Kidney (tissue), 14 donors: ENCODE results near the gene KCNH2. TPM values are rescaled to one million over a fixed set of nuclear protein-coding genes. Genes with fewer than 3 reads are reported as not detected.
A peak's percentile ranks its signal among the peaks of the same experiment; 100 is the strongest.

ENCODE experiments used
- DNase-seq, 5 donors: peaks; one replicate each; pipeline ENCODE4 v3.0.0-alpha.2; 2013 to 2020
- FAIRE-seq: peaks from 2 replicates; lab custom pipeline; 2012; peaks lifted over from hg19 to GRCh38; lab: Jason Lieb, UNC
- H3K27ac ChIP-seq, 2 donors: one replicate each; pipeline ENCODE4 v1.7.0; 2013; ENCODE audit warnings: low read depth in 2 of 2, low read length in 2 of 2, inconsistent platforms in 1 of 2
- H3K27me3 ChIP-seq: one replicate; pipeline ENCODE4 v1.7.1; 2013; ENCODE audit warnings: low read length, inconsistent platforms; ENCODE audit not compliant: control insufficient read depth, insufficient read depth
- H3K36me3 ChIP-seq, 3 donors: one replicate each; pipeline versions ENCODE4 v1.7.0 to v1.7.1; 2013; ENCODE audit warnings: low read length in 3 of 3, control low read depth in 1 of 3, inconsistent platforms in 1 of 3; ENCODE audit not compliant: insufficient read depth in 3 of 3, control insufficient read depth in 2 of 3
- H3K4me1 ChIP-seq, 3 donors: one replicate each; pipeline versions ENCODE4 v1.7.0 to v1.7.1; 2013; ENCODE audit warnings: low read length in 3 of 3, inconsistent platforms in 1 of 3, low read depth in 1 of 3; ENCODE audit not compliant: control insufficient read depth in 2 of 3, insufficient read depth in 2 of 3
- H3K4me3 ChIP-seq, 3 donors: one replicate each; pipeline versions ENCODE4 v1.7.0 to v1.8.1; 2013; ENCODE audit warnings: low read length in 3 of 3, control low read depth in 1 of 3, inconsistent platforms in 1 of 3
- H3K9ac ChIP-seq, 3 donors: one replicate each; pipeline versions ENCODE4 v1.7.0 to v1.7.1; 2013; ENCODE audit warnings: low read length in 3 of 3, control low read depth in 1 of 3, inconsistent platforms in 1 of 3
- H3K9me3 ChIP-seq, 3 donors: one replicate each; pipeline versions ENCODE4 v1.7.0 to v1.7.1; 2013; ENCODE audit warnings: low read length in 3 of 3, control low read depth in 1 of 3, inconsistent platforms in 1 of 3; ENCODE audit not compliant: control insufficient read depth in 2 of 3, insufficient read depth in 1 of 3
- CTCF ChIP-seq: IDR thresholded peaks from 3 replicates; pipeline ENCODE4 v1.5.1; 2012; ENCODE audit warnings: mild to moderate bottlenecking, moderate library complexity, borderline replicate concordance; ENCODE audit not compliant: insufficient read depth; ENCODE audit errors: extremely low read depth
- intact Hi-C: fragments of 100-400 bp; cut with DNase I; formaldehyde crosslinking; loops from one replicate; pipeline ENCODE4 v1.11.1; 2022
- polyA plus RNA-seq: library from polyadenylated mRNA; stranded (reverse); fragments of 350-450 nt; fragmentation: Illumina TruSeq; extraction: RNeasy Lipid Tissue Mini Kit (QIAGEN cat#74804); gene quantifications from one replicate; pipeline ENCODE4 v1.2.3, GENCODE V29; 2014; ENCODE audit warnings: low read depth, low replicate concordance; ENCODE audit not compliant: insufficient read depth
- total RNA-seq: library from RNA; stranded (reverse); fragmentation: NEBNext Ultra II Directional; extraction: Animal tissue kit (Norgen Biotek cat#: 25700); gene quantifications from one replicate; pipeline ENCODE4 v1.2.1, GENCODE V29; 2021
- donor health status: control.
- donor health status: control.
- donor health status: control.
- donor health status: control.
- donor health status: control.
- donor health status: DM: yes; HTN: yes; CAD: no.
- donor health status: Normal renal cell carcinoma (clear cell type).

KCNH2 gene
- total and polyA plus RNA-seq, 2 donors from 2014 or later, result 1.3 to 1.5 TPM

DNA sequence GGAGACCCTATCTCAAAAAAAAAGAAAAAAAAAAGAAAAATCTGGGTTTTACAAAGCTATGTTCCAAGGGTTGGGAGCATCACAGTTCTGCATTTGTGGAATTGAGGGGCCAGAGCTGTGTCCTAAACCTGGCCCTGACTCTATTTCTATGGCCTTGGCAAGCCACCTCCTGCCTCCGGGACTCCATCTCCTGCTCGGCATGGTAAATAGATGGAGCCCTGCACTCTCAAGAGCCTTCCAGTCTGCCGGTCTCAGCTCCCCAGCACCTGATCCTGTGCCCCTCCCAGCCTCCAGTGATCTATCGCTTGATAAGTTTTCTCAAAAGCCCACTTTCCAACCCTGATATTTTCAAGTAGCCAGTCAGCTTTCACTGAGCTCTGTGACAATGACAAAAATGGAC, 43.0 kb downstream of the KCNH2 start:
- Histone ChIP-seq H3K9me3 (no peaks in the 10 kb centered on the region), H3K27me3 (no peaks in the 10 kb centered on the region), H3K27ac (no peak overlapping the region), H3K9ac (no peak overlapping the region), H3K4me1 (no peaks in the 10 kb centered on the region), H3K36me3 (no peaks in the 10 kb centered on the region), H3K4me3 (no peak overlapping the region)
- TF ChIP-seq CTCF, result no peak
- no peak for FAIRE-seq
- DNase-seq, result no peak
- intact Hi-C loops, result no loop called here

DNA sequence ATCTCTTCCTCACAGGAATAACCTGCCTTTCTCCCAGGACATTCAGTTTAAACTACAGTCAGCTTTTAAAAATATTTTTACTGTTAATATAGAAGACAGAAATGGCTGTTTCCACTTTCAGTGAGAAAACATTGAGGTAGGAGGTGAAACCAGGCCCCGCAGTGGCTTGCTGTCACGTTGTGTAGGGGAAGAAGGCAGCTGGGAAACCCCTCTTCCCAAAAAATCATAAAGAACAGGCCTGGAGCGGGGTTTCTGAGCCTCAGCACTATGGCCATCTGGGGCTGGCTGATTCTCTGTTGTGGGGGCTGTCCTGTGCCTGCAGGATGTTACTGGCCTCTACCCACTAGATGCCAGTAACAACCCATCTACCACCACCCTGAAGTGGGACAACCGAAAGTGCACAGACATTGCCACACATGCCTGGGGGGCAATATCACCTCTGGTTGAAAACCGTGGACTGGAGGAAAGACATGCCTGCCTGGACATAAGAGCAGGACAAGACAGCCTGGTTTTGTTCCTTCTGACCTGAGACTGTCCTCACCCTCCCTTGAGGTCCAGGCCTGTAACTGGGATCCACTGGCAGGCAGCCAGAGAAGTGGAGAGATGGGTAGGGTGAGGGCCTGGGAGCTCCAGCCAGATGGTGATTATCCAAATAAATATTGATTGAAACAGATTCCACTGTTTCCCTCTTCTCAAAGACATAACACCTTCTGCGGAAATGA, 43.9 kb downstream of the KCNH2 start:
- intact Hi-C loops, result no loop called here
- H3K27me3 ChIP-seq, result no peaks in the 10 kb centered on the region
- DNase-seq (peak in 1 of 5 donors; percentile 36), FAIRE-seq (no peak)
- H3K4me3 ChIP-seq, result no peak overlapping the region
- no peaks in the 10 kb centered on the region for H3K9me3 ChIP-seq
- H3K4me1 ChIP-seq, result no peaks in the 10 kb centered on the region
- no peak for TF ChIP-seq CTCF
- no peaks in the 10 kb centered on the region for H3K36me3 ChIP-seq
- H3K9ac ChIP-seq, result no peak overlapping the region
- H3K27ac ChIP-seq, result no peak overlapping the region

- H3K4me3 ChIP-seq, result no peak overlapping the region
- intact Hi-C loops, result no loop called here
- no peak for FAIRE-seq
Measured at GRCh38 chr7:150931199-150931869, 46.8 kb downstream of the KCNH2 start.

More at GRCh38 chr7:150931199-150931869, 46.8 kb downstream of the KCNH2 start:
- no peaks in the 10 kb centered on the region for H3K27me3 ChIP-seq
- H3K36me3 ChIP-seq, result no peaks in the 10 kb centered on the region
- H3K4me1 ChIP-seq, result no peaks in the 10 kb centered on the region
- TF ChIP-seq CTCF, result no peak
- no peak overlapping the region for H3K9ac ChIP-seq
- H3K9me3 ChIP-seq, result no peaks in the 10 kb centered on the region
- H3K27ac ChIP-seq, result no peak overlapping the region
- DNase-seq, result no peak
